ENCODE measurements around the gene AMD1. TPM values are rescaled to one million over a fixed set of nuclear protein-coding genes. Genes with fewer than 3 reads are reported as not detected.

The AMD1 gene
- total and polyA plus RNA-seq, 2 of the 8 experiments (the other 6 are each of a cell fraction or from before 2014, with no cell fraction given): 60.9 to 177 TPM

DNA sequence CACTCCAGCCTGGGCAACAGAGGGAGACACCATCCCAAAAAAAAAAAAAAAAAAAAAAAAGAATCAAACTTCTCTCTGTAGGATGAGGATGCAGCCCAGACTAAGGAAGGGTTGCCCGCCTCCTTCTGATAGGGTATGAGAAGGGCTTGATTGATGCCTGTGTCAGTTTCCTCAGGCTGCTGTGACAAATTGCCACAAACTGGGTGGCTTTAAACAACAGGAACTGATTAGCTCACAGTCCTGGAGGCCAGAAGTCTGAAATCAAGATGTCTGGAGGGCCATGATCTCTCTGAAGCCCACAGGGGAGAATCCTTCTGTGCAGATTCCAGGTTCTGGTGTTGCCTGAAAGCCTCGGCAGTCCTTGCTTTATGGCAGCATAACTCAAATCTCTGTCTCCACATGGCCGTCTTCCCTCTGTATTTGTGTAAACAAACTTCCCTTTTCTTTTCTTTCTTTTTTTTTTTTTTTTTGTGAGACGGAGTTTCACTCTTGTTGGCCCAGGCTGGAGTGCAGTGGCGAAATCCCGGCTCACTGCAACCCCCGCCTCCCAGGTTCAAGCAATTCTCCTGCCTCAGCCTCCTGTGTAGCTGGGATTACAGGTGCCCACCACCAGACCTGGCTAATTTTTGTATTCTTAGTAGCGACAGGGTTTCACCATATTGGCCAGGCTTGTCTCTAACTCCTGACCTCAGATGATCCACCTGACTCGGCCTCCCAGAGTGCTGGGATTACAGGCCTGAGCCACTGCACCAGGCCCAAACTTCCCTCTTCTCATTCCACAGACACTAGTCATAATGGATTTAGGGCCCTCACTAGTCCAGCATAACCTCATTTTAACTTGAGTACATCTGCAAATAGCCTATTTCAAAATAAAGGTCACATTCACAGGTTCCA is 48.1 kb upstream of the AMD1 start (continued):
- TF ChIP-seq, protein P1, sequence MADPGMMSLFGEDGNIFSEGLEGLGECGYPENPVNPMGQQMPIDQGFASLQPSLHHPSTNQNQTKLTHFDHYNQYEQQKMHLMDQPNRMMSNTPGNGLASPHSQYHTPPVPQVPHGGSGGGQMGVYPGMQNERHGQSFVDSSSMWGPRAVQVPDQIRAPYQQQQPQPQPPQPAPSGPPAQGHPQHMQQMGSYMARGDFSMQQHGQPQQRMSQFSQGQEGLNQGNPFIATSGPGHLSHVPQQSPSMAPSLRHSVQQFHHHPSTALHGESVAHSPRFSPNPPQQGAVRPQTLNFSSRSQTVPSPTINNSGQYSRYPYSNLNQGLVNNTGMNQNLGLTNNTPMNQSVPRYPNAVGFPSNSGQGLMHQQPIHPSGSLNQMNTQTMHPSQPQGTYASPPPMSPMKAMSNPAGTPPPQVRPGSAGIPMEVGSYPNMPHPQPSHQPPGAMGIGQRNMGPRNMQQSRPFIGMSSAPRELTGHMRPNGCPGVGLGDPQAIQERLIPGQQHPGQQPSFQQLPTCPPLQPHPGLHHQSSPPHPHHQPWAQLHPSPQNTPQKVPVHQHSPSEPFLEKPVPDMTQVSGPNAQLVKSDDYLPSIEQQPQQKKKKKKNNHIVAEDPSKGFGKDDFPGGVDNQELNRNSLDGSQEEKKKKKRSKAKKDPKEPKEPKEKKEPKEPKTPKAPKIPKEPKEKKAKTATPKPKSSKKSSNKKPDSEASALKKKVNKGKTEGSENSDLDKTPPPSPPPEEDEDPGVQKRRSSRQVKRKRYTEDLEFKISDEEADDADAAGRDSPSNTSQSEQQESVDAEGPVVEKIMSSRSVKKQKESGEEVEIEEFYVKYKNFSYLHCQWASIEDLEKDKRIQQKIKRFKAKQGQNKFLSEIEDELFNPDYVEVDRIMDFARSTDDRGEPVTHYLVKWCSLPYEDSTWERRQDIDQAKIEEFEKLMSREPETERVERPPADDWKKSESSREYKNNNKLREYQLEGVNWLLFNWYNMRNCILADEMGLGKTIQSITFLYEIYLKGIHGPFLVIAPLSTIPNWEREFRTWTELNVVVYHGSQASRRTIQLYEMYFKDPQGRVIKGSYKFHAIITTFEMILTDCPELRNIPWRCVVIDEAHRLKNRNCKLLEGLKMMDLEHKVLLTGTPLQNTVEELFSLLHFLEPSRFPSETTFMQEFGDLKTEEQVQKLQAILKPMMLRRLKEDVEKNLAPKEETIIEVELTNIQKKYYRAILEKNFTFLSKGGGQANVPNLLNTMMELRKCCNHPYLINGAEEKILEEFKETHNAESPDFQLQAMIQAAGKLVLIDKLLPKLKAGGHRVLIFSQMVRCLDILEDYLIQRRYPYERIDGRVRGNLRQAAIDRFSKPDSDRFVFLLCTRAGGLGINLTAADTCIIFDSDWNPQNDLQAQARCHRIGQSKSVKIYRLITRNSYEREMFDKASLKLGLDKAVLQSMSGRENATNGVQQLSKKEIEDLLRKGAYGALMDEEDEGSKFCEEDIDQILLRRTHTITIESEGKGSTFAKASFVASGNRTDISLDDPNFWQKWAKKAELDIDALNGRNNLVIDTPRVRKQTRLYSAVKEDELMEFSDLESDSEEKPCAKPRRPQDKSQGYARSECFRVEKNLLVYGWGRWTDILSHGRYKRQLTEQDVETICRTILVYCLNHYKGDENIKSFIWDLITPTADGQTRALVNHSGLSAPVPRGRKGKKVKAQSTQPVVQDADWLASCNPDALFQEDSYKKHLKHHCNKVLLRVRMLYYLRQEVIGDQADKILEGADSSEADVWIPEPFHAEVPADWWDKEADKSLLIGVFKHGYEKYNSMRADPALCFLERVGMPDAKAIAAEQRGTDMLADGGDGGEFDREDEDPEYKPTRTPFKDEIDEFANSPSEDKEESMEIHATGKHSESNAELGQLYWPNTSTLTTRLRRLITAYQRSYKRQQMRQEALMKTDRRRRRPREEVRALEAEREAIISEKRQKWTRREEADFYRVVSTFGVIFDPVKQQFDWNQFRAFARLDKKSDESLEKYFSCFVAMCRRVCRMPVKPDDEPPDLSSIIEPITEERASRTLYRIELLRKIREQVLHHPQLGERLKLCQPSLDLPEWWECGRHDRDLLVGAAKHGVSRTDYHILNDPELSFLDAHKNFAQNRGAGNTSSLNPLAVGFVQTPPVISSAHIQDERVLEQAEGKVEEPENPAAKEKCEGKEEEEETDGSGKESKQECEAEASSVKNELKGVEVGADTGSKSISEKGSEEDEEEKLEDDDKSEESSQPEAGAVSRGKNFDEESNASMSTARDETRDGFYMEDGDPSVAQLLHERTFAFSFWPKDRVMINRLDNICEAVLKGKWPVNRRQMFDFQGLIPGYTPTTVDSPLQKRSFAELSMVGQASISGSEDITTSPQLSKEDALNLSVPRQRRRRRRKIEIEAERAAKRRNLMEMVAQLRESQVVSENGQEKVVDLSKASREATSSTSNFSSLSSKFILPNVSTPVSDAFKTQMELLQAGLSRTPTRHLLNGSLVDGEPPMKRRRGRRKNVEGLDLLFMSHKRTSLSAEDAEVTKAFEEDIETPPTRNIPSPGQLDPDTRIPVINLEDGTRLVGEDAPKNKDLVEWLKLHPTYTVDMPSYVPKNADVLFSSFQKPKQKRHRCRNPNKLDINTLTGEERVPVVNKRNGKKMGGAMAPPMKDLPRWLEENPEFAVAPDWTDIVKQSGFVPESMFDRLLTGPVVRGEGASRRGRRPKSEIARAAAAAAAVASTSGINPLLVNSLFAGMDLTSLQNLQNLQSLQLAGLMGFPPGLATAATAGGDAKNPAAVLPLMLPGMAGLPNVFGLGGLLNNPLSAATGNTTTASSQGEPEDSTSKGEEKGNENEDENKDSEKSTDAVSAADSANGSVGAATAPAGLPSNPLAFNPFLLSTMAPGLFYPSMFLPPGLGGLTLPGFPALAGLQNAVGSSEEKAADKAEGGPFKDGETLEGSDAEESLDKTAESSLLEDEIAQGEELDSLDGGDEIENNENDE (IDR thresholded peaks at IDR 0.05; ENCODE audit: insufficient replicate concordance, low read length): no peak
- TF ChIP-seq RXRA (IDR thresholded peaks at IDR 0.05; ENCODE audit: insufficient read depth, low read depth, low read length) (no peak), SP2 (IDR thresholded peaks at IDR 0.05; ENCODE audit: low read length) (no peak), YY1 (IDR thresholded peaks at IDR 0.05; ENCODE audit: low read depth, low read length) (no peak), SIN3A (conservative IDR thresholded peaks at IDR 0.05 in 1 of 2, IDR thresholded peaks at IDR 0.05 in 1 of 2; ENCODE audit: low read depth in 1 of 2, low read length in 2 of 2) (no peak), SIRT6 (IDR thresholded peaks at IDR 0.05; ENCODE audit: low read length) (no peak)
- TF ChIP-seq, protein P2, sequence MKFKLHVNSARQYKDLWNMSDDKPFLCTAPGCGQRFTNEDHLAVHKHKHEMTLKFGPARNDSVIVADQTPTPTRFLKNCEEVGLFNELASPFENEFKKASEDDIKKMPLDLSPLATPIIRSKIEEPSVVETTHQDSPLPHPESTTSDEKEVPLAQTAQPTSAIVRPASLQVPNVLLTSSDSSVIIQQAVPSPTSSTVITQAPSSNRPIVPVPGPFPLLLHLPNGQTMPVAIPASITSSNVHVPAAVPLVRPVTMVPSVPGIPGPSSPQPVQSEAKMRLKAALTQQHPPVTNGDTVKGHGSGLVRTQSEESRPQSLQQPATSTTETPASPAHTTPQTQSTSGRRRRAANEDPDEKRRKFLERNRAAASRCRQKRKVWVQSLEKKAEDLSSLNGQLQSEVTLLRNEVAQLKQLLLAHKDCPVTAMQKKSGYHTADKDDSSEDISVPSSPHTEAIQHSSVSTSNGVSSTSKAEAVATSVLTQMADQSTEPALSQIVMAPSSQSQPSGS (IDR thresholded peaks at IDR 0.05; ENCODE audit: low read length): no peak

Measured in H1 (cell line).